GM12878 (cell line): ENCODE results near the gene RGS16. TPM values are rescaled to one million over a fixed set of nuclear protein-coding genes. Genes with fewer than 3 reads are reported as not detected.

ENCODE experiments used
- ATF2 ChIP-seq: IDR thresholded peaks from 2 replicates; pipeline ENCODE4 v1.6.1; 2012; ENCODE audit warnings: low read length, inconsistent platforms
- BCLAF1 ChIP-seq: fragments of 450-650 bp; IDR thresholded peaks from 2 replicates; pipeline ENCODE4 v1.6.1; 2017; ENCODE audit warnings: antibody characterized with exemption, mild to moderate bottlenecking, moderate library complexity
- CREB1 ChIP-seq: IDR thresholded peaks from 2 replicates; pipeline ENCODE4 v1.6.1; 2012; ENCODE audit warnings: low read depth, mild to moderate bottlenecking, inconsistent platforms
- CUX1 ChIP-seq: IDR thresholded peaks from 2 replicates; pipeline ENCODE4 v1.6.1; 2012; ENCODE audit warnings: improper control_type of control experiment, low read depth, low read length; ENCODE audit not compliant: insufficient replicate concordance
- GATAD2B ChIP-seq: fragments of 450-650 bp; conservative IDR thresholded peaks from 2 replicates; pipeline ENCODE4 v1.6.1; 2017; ENCODE audit warnings: low read depth, mild to moderate bottlenecking, moderate library complexity
- MEF2A ChIP-seq: IDR thresholded peaks from 2 replicates; pipeline ENCODE4 v1.6.1; 2011; ENCODE audit warnings: low read depth, mild to moderate bottlenecking, low read length, moderate library complexity; ENCODE audit not compliant: insufficient read depth
- MTA2 ChIP-seq: fragments of 450-650 bp; IDR thresholded peaks from 2 replicates; pipeline ENCODE4 v1.6.1; 2016; ENCODE audit warnings: low read depth, mild to moderate bottlenecking, moderate library complexity
- NBN ChIP-seq: fragments of 450-650 bp; IDR thresholded peaks from 2 replicates; pipeline ENCODE4 v1.6.1; 2016
- PAX8 ChIP-seq: fragments of 450-650 bp; IDR thresholded peaks from 2 replicates; pipeline ENCODE4 v1.6.1; 2017; ENCODE audit warnings: mild to moderate bottlenecking, moderate library complexity
- PBX3 ChIP-seq: IDR thresholded peaks from 2 replicates; pipeline ENCODE4 v1.6.1; 2011; ENCODE audit warnings: mild to moderate bottlenecking, low read depth, low read length, moderate library complexity; ENCODE audit not compliant: insufficient replicate concordance
- RELB ChIP-seq: fragments of 450-650 bp; IDR thresholded peaks from 2 replicates; pipeline ENCODE4 v1.6.1; 2017; ENCODE audit warnings: low read depth, mild to moderate bottlenecking, moderate library complexity
- SREBF1 ChIP-seq: IDR thresholded peaks from 2 replicates; pipeline ENCODE4 v1.6.1; 2012; ENCODE audit warnings: mild to moderate bottlenecking, low read length
- SUZ12 ChIP-seq: fragments of 200-600 bp; sonication (generic); IDR thresholded peaks from one replicate; pipeline ENCODE4 v1.6.1; 2018; ENCODE audit warnings: antibody characterized with exemption, mild to moderate bottlenecking; ENCODE audit not compliant: unreplicated experiment
- WRNIP1 ChIP-seq: IDR thresholded peaks from 2 replicates; pipeline ENCODE4 v1.6.1; 2011; ENCODE audit warnings: low read depth, low read length, improper control_type of control experiment, borderline replicate concordance
- polyA plus RNA-seq, 11 experiments: library from polyadenylated mRNA; depleted of rRNA in 4 of 11; unstranded in 6 of 11; stranded (reverse) in 5 of 11; fragments of >200 nt; fragmentation: Nextera tagmentation in 4 of 11; fragmentation: Illumina TruSeq in 1 of 11; extraction: Ambion mirVana in 4 of 11; extraction: Trizol in 1 of 11; gene quantifications; 1 replicate in 1 of 11; 2 replicates in 10 of 11; pipeline versions ENCODE4 v1.2.1 to v1.2.3, GENCODE V29; 2011 to 2016; ENCODE audit warnings: inconsistent platforms in 2 of 11, missing spikeins in 2 of 11, low read depth in 1 of 11
- total RNA-seq, 4 experiments: library from RNA; depleted of rRNA in 3 of 4; stranded (reverse); fragments of >200 nt in 3 of 4; fragmentation: Illumina TruSeq in 1 of 4; extraction: Trizol in 1 of 4; gene quantifications; 2 replicates each; pipeline versions ENCODE4 v1.2.1 to v1.2.3, GENCODE V29; 2013 to 2021

The RGS16 gene
- total and polyA plus RNA-seq, 10 of the 15 experiments (the other 5 are each of a cell fraction or from before 2014, with no cell fraction given): 16.4 to 58.2 (median 44.6) TPM

GRCh38 chr1:182650678-182651338 lies 46.6 kb upstream of the RGS16 start (continued):
- TF ChIP-seq CREB1 (no peak), WRNIP1 (no peak), ATF2 (no peak), SUZ12 (no peak), BCLAF1 (no peak), MEF2A (no peak), RELB (no peak), GATAD2B (0 out of 2 replicates have a peak, but pooled peaks have one; percentile 25), PAX8 (no peak), PBX3 (no peak), MTA2 (peak; percentile 57), SREBF1 (no peak), CUX1 (no peak), NBN (no peak)
